HG03280 (cell line): ENCODE results near the gene PDE5A.
A peak's percentile ranks its signal among the peaks of the same experiment; 100 is the strongest.
"Not testable (repeated sequence)": the region's sequence is repeated elsewhere in the genome, so short reads cannot be mapped to it uniquely, and the experiment has no call there.

Source experiments
- ATAC-seq: cut with Tn5 transposase; IDR thresholded peaks from one replicate; pipeline ENCODE4 v1.9.1; 2021; ENCODE audit warnings: mild to moderate bottlenecking, moderate library complexity; ENCODE audit not compliant: unreplicated experiment

The PDE5A gene

DNA sequence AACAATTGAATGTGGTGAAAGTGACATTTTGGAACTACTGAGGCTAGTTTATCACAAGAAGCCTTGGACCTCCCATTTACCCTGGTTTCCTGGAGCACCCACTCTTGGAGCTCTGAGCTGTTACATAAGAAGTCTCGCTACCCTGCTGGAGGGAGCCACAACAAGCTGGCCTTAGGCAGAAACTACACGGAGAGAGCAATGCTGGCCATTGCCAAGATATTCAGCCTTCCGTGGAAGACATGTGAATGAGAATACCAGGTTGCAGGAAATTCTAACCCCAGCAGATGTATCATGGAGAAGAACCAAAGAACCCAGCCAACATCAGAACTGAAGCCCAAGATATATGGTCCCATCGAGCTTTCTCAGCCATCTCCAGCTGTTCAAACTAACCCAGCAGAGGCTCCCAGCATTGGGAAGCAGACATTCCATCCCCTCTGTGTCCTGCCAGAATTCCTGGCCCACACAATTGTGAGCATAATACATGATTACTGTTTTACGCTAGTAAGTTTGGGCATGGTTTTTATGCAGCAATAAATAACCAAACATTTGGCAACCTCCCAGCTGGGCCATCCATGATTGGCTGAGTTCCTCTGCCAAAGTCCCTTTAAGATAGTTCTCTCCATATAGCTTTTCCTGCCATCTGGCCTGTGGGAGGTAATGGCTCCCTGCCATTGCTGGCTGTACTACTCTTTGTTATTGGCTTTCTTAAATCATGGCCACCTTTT lies 17.9 kb upstream of the PDE5A start:
- no peak for ATAC-seq

DNA sequence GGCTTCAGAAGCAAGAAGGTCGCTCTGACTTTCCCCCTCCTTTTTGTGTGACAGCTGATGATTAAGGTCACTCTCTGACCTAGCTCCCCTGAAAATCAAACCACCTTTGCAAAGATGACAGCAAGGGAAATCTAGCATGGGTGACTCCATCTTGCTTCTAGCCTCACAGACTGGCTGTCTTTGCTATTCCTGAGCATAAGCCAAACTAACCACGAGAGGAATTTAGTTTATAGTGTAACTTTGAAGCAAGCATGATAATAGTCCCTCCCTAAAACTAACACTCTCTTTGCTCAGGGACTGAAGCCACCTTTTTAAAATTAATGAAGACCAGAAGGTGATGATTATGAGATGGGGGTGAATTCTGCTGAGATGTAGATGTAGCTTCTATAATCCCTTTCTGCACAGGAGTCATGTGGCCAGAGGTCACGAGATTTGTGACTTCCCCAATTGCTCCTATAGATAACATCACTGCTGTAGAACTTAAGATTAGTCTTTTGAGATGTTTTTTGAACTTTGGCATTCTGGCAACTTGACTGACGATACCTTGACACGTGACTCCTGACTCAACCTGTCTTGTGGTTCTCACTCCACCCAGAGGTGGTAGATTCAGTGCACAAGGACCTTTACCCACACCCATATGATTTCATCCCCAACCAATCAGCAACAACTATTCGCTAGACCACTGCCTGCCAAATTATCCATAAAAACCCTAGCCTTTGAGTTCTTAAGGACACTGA lies 14.9 kb upstream of the PDE5A start:
- ATAC-seq: no peak

DNA sequence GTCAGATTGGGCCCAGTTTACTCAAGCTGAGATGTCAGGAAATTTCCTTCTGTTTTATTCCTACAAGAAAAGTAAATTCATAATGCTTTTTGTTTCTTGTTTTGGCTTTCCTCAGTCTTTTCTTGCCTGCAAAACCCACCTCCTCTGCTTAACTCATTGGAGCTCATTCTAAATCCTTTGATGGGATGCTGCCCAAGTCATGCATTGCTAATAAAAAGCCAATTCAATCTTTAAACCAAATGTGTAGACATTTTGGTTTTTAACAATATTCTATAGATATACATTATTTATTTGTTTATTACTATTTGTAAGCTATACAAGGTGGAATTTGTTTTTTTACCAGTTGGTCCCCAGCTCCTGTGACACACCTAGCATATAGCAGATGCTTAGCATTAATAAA lies 13.2 kb upstream of the PDE5A start:
- no peak for ATAC-seq

DNA sequence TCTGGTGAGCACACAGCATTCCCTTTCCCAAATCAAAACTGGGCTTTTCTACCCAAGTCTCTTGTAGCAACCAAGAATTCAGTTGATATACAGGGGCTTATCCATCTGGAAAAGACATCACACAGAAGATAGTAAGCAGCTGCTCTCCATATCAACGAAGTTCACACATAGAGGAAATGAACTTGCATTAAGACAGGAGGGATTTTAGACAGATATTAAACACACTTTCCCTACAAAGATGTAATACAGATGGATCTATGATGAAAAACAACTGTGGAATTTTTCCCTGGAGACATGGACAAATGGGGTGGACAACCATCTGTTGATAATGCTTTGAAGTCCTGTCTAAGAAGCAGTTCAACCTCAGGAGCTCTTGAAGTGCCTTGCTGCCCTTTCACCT lies 9.8 kb upstream of the PDE5A start:
- no peak for ATAC-seq

DNA sequence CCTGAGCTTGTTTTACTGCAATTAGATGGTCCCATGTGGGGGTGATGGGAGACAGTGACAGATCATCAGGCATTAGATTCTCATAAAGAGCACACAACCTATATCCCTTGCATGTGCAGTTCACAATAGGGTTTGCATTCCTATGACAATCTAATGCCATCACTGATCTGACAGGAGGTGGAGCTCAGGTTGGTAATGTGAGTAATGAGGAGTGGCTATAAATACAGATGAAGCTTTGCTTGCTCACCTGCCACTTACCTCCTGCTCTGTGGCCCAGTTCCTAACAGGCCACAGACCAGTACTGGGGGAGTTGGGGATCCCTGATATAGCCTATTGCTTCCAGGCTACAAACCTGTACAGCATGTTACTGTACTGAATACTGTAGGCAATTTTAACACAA lies 8.2 kb upstream of the PDE5A start:
- ATAC-seq: not testable (repeated sequence)

DNA sequence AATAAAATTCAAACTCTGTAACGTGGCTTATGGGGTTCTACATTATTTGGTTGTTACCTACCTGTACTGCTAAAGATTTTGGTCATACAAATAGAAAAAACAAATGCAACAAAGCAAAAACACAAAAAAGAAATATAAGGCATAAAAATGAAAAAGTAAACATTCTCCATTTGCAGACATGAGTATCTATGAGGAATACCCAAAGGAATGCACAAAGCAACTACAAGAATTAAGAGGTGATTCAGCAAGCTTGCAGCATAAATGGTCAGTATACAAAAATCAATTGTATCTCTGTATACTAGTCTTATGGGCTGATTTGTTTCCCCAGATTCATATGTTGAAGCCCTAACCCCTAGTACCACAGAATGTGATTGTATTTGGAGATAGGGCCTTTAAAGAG lies 3.6 kb upstream of the PDE5A start:
- no peak for ATAC-seq

DNA sequence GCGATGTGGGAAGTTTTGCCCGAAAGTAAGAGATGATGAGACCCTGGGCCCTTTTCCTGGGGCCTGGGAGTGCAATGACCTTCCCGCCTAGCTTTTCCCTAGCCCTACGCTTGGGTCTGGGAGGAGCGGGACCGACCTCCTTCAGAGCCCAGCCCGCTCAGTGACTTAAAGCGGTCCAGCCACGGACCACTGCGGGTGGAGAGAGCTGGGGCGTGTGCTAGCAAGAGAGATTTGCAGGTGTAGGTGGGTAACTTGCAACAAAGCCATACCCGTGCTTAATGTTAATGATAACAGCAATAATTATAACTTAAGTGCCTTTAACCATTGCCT lies 503 bp upstream of the PDE5A start:
- ATAC-seq: peak; percentile 26

DNA sequence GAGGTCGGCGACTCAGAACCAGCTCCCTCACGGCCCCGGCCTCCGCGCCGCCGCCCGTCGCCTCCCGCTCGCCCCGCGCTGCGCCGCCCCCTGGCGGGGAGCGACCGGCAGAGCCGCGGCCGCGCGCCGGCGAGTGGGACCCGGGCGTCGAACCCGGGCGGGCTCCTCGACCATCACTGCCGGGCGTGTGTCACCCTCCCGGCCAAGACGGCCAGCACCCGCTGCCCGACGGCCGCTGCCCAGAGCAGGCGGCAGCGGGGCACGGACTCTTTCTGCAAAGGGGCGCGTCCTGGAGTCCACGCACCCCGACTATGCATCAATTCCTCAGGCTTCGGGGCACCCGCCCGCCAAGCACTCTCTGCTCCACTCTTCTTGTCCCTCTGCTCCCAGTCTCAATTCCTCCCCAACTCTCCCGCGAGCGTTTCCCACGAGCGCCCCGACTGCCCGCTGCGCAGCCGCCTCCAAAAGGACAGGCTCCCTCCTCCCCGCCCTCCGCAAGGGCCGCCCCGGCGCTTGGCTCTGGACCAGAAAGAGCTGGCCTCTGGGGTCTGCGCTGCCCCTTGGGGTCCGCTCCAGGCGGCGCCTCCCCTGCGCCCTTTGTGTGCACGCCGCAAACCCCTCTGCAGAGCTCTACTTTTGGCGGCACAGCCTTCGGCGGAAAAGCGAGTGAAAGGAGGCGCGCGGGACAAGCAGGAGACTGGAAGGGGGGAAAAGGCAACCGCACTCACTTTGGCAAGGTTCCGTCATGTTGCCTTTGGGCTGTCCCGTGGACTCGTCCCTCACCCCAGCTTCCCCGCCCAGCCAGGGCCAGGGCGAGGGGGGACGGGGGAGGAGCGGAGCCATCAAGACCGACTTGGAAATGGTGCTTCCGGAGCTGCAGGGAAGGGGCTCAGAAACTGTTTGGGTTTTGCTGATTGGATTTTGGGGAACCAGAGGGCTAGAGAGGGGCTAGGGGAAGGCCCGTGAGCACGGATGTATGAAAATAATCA lies 1.0 kb downstream of the PDE5A start:
- peak; percentile 61 for ATAC-seq

DNA sequence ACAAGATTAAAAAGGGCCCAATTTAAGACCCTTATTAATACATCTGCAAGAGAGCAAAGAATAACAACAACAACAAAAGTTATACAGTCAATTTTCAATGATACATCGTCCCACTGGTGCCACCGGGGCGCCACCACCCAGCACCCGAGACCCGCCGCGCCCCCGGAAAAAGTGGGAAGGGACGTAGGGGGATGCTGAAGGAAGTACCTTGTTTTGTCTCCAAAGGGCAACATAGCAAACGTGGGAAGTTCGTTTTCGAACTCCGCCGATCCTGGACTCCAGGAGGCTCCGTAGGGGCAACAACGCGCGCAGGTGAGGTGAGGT lies 1.7 kb downstream of the PDE5A start:
- no peak for ATAC-seq

DNA sequence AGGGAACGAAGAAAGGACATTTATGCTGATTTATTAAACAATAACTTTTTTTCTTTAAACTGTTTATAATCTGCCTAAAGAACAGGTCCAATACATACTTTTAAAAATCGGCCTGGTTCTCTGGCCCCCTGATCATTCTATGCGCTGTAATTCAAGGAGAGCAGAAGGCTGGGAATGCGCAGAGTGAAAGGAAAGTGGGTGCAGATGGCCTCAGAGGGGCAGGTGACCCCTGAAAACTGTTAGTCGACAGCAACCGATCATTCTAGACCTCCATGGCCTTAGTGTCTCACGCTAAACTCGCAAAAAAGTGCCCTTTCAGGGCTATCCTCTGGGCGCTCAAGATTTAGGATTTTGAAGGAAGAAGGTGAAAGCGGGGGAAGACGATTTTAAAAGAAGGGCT lies 2.2 kb downstream of the PDE5A start:
- no peak for ATAC-seq

DNA sequence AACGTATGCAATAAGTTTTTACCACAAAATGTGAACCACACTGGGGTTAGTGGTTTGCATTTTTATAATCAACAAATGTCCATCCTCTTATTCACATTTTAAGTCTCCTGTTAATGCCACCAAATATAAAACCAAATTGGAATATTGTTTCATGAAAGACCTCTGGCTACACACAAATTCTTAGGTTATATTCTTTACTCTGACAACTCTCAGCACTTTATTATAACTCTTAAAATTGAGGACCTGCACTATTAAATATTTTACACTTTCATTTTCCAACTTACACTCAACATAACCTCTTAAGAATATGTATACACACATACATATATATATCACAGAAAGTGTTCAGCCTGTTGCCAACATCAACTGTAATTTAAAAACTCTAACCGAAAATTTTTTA lies 2.8 kb downstream of the PDE5A start:
- no peak for ATAC-seq

DNA sequence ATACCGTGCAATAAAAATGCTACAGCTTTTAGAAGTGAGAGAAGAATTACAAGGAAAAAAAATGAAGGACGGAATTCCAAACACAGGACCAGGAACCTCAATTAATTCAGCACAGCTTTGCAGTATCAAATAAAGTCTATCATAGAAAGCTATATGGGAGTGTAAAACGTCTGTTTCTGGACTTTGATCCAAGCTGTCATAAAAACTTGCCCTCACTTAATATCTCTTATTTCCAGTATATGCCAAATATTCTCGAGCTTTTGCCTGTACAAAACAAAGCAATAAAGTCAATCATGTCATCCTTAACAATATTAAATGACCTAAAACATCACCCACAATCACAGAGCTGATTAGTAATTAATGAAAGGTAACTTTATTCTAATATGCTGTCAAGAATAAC lies 4.2 kb downstream of the PDE5A start:
- ATAC-seq: no peak

DNA sequence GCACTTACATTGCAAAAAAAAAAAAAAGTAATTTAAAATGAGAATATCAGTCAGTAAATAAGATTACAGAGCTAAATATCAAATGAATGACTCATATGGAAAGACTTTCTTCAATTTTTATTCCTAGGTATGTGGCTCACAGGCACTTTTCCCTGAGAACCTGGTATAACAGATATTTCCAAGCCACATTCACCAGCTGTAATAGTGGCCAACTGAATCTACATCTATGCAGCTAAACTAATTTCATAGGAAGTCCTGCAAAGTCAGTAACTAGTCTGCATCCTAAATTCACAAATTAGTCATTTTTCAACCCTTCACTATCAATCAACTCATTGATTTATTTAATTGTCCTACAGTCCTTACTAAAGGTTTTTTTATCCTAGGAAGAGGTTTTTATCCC lies 5.6 kb downstream of the PDE5A start:
- ATAC-seq: no peak

DNA sequence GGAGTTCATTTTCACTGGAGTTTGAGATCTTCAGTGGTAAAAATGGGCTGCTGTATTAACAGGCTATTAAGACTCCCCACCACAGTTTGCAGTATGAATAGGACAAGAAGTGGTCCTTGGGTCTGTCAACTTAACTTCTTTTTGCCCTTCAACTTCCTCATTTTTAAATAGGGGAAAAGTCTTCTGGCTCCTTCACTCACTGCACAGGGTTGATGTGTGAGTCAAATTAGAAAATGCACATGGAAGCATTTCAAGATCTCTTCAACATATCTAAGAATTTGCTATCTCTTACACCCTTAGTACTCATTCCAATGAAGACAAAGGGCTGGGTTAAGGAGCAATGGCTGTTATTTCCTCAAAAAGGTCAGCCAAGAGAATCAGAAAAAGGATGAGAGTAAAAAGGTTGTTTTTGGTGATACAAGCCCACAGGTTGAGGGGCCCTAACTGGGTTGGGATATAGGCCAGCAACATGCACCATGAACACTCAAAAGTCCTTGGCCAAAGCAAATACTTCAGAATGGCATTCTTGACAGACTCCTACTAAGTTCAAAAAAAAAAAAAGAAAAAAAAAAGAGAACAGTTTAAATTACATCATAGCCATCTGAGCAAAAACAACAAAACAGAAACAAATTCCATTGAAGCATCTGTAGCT lies 13.4 kb downstream of the PDE5A start:
- no peak for ATAC-seq

DNA sequence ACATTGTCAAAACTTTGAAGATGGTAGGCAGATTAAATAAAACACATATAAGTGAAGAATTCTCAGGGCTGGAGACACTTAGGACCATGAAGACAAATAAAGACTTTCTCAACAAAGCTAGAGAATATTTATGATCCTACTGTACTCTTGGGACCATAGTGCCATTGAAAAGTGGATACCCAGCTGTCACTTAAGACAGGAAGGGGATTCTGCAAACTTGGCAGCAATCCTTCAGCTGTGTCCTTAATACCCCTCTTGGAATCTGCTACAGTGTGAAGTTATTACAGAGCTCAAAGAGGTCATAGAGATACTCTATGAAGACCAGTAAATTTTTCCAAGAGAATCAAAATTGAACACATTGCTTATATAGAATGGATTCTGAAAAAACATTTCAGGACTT lies 24.3 kb downstream of the PDE5A start:
- ATAC-seq: no peak

DNA sequence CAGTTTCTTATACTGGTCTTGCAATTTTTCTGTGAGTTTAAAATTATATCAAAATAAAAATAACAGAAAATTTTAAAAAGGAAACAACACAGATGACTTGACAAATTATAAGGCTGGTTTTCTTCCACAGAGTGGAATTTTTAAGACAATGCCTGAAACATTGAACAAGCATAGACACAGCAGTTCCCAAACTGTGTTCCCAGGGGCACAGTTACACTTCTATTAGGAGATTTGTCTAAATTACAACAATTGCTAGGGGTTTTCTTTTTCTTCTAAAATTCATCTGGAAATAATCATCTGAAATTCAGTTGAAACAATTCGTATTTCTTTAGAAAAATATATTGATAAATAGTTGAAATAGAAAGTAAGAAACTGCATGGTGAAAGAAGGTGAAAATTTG lies 26.2 kb downstream of the PDE5A start:
- ATAC-seq: no peak

DNA sequence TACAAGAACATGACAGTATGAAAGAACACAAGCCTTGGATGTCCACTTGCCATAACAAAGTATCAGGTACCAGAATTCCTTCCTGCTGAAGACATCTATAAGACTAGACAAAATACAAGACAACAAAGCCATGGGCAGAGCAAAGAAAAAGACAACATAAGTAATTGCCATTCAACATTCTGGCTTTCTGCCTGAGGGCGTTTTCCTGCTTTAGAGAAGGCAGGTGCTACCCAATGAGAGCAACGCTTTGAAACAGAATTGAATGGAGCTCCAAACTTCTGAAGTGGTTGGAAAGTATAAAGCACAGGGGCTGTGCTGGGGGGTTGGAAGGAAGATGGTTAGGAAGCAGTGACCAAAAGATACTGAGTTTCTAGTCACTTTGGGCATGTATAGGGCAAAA lies 30.1 kb downstream of the PDE5A start:
- ATAC-seq: no peak

DNA sequence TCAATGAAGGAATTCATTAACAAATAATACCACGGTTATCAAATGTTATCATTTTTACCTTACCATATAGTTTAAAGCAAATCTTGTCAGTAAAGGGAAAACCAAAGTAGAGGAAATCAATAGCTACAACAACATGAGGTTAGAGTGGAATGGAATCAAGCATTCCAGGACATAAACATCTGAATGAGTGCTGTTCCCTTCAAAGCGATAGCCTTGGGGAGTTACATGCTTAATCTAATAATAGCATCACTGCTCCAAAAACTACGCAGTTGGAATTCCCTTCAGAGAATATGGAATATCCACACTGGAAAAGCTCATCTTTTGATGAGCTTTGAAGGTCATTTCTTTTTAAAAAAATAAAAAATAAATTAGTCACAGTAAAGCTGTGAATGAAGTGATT lies 31.2 kb downstream of the PDE5A start:
- no peak for ATAC-seq

DNA sequence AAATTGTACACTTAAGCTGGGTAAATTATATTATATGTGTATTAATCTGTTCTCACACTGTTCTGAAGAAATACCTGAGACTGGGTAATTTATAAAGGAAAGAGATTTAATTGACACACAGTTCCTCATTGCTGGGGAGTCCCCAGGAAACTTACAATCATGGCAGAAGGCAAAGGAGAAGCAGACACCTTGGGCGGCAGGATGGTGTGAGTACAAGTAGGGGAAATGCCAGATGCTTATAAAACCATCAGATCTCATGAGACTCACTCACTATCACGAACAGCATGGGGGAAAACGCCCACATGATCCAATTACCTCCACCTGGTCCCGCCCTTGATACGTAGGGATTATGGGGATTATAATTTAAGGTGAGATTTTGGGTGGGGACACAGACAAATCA lies 34.9 kb downstream of the PDE5A start:
- ATAC-seq: no peak

DNA sequence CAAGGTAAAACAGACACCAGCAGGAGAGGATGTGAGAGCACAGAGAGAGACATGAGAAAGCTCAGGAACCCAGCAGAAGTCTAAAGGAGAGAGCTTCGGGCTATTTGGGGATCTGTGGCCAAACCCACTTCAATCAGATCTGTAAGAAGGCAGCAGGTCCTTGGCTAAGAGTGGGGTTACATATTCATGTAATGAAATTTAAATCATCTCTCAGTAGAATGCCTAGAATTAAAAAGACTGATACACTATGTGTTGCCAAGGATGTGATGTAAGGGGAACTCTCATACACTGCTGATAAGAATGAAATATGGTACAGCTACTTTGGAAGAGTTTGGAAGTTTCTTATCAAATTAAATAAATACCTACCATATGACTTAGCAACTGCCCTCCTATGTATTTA lies 35.8 kb downstream of the PDE5A start:
- no peak for ATAC-seq

DNA sequence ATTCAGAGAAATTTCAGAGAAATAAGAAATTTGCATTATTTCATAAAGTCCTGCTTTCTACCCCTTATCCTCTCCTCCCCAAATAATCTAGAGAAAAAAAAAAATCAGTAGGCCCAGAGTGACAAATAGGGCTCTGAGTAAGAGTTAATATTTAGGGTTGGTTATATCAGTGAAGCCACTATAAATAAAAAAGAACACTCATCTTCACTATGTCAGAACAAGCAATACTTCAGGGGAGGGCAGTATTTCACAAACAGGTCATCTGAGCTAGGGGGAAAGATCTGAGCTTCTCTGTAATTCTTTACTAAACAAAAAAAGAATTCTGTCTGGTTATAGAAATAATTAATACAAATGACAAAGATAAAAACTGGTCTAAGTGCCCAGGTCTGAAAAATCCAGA lies 39.4 kb downstream of the PDE5A start:
- no peak for ATAC-seq
